HG03196 (cell line): ENCODE measurements around the gene PSMD8.

Source experiments
- ATAC-seq: cut with Tn5 transposase; IDR thresholded peaks from one replicate; pipeline ENCODE4 v1.9.1; 2021; ENCODE audit not compliant: unreplicated experiment

Gene PSMD8

DNA sequence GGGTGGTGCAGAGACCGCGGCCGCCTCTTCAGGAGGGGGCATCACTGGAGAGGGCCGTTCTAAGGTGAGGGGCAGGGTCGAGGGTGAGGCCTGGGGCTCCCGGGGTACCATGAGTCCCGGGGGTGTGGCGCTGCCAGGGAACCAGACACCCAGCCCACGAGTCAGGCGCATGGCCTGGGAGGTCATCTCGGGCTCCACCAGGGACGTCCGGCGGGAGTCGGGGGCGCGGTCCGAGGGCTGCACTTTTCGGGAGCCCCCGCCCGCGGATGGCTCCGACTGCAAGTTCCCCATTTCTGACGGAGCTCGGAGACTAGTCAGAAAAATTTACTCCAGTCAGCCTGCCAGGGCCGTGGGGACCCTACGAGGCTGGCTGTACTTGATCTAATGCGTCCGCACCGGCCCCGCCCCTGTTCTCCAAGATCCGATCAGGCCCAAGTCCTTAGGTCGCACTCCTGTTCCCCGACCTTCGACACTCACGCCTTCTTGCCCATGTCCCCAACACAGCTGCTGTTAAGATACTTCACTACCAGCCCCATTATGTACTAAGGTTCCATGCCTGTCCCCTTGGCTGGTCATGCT, 12.7 kb downstream of the PSMD8 start:
- no peak for ATAC-seq

DNA sequence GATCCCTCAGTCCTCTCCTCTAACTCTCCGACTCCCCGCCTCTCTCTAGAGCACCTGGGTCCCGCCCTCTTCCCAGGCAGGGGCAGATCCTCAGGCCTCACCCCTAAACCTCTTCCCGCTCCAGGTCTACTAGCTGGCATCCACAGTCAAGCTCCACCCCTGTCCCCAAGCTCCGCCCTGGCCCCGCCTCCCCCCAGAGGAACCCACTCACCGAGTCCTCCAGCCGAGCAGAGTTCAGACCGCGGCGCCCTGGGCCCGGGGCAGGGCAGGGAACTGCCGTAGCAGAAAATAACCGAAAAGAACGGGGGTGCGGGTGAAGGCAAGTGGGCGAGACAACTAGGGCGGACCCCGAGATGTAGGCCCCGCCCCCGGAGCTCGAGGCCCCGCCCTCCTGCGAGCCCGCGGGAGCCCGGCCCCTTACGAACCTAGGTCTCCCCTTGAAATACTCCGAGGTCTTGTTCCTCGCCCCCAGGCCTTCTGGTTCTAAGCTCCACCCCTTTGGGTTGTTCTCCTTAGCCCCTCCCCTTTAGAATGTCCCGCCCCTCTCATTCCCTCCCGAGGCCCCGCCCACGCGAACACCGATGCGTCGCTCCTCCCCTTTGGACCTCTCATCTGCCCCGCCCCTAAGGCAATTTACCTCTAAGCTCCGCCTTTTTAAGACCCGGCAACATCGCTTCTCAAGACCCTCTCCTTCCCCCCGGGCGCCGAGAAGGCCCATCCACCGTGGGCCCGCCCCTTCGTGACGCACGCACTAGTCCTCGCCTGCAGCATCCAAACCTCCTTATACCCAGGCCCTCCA, 13.4 kb downstream of the PSMD8 start, which contains the start of gene GGN:
TSS of gene GGN (minus strand) at position 485 of the 799 bp plus-strand sequence. CDS start 773 bp downstream, outside the sequence.
- no peak for ATAC-seq

DNA sequence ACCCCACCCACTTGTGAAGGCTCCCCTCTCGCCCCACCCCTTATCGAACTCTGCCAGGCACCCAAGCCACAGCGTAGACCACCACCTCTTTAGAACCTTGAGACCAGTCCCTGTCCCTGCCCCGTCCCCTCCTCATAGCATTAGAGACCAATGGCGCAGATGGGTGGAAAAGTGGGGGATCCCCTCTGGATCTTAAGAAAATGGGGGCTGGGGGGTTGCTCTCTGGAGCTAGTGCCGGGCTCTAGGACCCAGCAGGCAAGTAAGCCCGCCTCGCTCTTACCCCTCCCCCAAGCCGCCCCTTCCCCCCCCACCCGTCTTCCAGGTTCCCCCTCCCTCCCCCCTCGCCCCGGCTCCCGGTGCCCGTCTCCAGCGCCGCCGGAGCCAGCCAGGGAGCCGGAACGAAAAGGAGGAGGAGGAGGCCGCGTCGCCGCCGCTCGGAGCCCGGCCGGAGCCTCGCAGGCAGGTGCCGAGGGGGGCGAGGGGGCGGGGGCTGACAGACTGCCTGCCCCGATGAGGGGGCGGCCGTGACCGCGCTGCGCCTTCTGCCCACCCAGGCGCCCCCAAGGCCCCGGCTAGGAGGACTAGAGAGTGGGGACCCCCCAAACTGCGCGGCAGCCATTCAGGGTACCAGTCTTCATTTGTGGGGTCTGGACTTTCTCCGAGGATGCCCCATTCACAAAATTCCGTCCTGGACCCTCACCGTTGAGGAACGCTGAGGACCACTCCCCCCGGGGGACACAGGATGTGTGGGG, 14.2 kb downstream of the PSMD8 start, which contains the start of gene SPRED3:
TSS of gene SPRED3 (plus strand) at position 349 of the 752 bp plus-strand sequence. CDS start 1,606 bp downstream, outside the sequence.
- no peak for ATAC-seq

- ATAC-seq, result no peak
These were observed 14.9 kb downstream of the PSMD8 start for GRCh38 chr19:38389101-38389925.

GRCh38 chr19:38389957-38390924, 15.9 kb downstream of the PSMD8 start:
- ATAC-seq, result no peak

GRCh38 chr19:38391911-38392464, 17.6 kb downstream of the PSMD8 start:
- ATAC-seq, result no peak

GRCh38 chr19:38392707-38393308, 18.4 kb downstream of the PSMD8 start:
- ATAC-seq, result no peak

DNA sequence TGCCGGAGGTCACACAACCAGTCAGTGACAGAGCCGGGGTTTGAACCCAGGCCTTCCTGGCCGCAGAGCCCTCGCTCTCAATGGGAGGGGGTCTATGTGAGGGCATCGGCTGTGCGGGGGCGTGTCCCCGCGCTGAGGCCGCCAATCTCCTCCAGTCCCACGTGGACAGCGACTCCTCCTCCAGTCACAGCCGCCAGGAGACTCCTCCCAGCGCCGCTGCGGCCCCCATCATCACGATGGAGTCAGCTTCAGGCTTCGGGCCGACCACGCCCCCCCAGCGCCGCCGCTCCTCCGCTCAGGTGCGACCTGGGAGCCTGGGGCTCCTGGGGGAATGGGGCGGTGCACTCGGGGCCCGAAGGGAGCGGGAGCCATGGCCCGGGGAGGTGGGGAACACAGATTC, 20.1 kb downstream of the PSMD8 start:
- ATAC-seq, result no peak

- no peak for ATAC-seq
These were observed 21.2 kb downstream of the PSMD8 start for GRCh38 chr19:38395381-38396114.

GRCh38 chr19:38399081-38399480, 24.7 kb downstream of the PSMD8 start:
- ATAC-seq, result no peak

DNA sequence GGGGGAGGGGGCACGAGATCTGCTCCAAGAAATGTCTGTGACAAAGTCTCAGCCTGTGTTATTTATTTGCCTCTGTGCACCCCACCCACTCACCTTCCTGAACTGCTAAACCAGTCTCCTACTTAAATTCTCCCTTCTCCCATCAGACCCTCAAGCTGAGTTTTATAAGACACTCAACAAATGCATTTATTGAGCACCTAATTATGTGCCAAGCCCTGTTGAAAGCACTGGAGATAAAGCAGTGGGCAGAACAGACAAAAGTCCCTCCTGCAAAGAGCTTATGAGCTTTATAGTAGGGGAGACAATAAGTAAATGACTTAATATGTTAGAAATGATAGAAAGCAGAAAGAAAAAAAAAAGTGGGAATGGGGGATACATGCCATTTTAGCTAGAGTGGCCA, 25.2 kb downstream of the PSMD8 start:
- ATAC-seq, result no peak

- ATAC-seq, result no peak
These were observed 26.0 kb downstream of the PSMD8 start for GRCh38 chr19:38400361-38400760.

GRCh38 chr19:38401148-38401547, 26.8 kb downstream of the PSMD8 start:
- ATAC-seq, result no peak

DNA sequence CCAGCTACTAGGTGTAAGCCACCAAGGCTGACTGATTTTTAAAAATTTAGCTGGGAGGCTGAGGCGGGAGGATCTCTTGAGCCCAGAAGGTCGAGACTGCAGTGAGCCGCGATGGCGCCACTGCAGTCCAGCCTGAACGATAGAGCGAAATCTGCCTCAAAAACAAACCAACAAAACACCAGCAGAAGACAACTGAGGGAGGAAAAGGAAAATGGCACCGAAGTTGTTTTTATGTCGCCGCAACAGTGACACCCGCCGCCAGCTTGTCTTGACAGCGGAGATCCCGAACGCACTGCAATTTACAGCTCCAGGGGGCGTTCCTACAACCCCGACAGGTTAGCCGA, 28.2 kb downstream of the PSMD8 start:
- no peak for ATAC-seq

DNA sequence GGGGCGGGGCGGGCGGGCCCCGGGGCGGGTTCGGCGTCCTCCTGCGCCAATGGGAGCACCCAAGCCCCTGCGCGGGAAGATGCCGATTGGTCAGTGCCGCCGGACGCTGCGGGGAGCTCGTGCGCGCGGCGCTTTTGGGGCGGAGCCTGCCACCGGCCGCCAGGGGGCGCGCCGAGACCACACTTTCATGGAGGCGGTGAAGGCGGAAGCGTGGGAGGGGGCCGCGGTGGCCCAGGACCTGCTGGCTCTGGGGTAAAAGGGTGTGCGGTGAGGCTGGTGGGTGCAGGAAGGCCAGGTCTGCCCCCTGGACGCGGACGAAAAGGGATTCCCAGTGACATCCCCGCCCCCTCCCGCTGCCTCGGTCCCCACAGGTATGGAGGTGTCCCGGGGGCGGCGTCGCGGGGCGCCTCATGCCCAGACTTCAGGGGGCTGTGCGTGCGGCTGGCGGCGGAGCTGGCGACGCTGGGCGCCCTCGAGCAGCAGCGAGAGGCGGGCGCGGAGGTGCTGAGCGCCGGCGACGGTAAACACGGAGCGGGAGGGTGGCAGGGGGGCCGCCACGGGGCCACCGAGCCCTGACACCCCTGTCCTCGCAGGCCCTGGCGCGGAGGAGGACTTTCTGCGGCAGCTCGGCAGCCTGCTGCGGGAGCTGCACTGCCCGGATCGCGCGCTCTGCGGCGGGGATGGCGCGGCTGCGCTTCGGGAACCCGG, 28.8 kb downstream of the PSMD8 start, which contains the start of gene FAM98C:
TSS of gene FAM98C (plus strand) at position 127 of the 708 bp plus-strand sequence. CDS start at position 188, 61 bp downstream.
- ATAC-seq, result peak; percentile 87

DNA sequence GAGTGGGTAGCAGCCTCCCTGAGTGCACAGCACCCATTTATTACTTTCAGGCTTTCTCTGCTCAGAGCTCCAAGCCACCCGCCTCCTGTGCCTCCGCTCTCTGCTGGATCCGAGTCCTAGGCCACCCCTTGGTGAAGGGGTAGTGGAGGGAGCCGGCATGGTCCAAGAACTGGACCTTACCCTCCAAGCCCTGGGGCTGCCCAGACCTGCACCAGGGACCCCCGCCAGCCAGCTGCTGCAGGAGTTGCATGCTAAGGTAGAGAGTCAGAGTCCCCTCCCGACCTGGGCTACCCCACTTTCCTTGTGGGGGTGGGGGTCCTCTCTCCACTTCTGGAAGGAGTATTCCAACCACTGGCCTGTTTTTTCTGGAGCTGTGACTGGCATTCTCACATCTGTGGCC, 30.5 kb downstream of the PSMD8 start:
- ATAC-seq, result no peak

- ATAC-seq, result no peak
These were observed 30.9 kb downstream of the PSMD8 start for GRCh38 chr19:38405276-38405675.
